Stimulated activated CD4-positive, alpha-beta T cell treated with anti-CD3 and anti-CD28 coated beads, Interleukin-2, amount 100 ng/mL, for 4 hours (primary cell): Measurements from ENCODE around the gene RILP.

Experiments used
- DNase-seq: peaks from one replicate; pipeline ENCODE4 v3.0.0-alpha.2; 2020; ENCODE audit warnings: low read depth

Gene RILP

GRCh38 chr17:1648173-1648962, 1.3 kb downstream of the RILP start:
- no peak for DNase-seq

DNA sequence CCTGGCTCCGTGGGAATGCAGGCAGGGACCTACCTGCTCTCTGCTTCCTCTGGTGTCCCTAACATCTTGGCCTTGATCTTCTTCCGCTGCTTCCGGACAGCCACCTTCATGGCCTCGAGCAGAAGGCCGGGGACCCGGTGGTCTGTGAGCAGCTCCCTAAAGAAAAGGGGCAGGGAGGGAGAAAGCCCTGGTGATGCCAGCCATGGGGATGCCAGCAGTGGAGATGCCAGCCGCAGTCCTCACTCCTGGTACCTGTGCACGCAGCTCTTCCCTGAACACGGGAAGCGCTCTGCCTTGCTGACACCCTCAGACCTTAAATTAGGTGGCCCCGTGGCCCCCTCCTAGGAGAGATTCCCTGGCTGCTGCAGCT, 1.9 kb downstream of the RILP start:
- no peak for DNase-seq

- no peak for DNase-seq
These were observed 3.3 kb downstream of the RILP start for GRCh38 chr17:1646199-1646875.

DNA sequence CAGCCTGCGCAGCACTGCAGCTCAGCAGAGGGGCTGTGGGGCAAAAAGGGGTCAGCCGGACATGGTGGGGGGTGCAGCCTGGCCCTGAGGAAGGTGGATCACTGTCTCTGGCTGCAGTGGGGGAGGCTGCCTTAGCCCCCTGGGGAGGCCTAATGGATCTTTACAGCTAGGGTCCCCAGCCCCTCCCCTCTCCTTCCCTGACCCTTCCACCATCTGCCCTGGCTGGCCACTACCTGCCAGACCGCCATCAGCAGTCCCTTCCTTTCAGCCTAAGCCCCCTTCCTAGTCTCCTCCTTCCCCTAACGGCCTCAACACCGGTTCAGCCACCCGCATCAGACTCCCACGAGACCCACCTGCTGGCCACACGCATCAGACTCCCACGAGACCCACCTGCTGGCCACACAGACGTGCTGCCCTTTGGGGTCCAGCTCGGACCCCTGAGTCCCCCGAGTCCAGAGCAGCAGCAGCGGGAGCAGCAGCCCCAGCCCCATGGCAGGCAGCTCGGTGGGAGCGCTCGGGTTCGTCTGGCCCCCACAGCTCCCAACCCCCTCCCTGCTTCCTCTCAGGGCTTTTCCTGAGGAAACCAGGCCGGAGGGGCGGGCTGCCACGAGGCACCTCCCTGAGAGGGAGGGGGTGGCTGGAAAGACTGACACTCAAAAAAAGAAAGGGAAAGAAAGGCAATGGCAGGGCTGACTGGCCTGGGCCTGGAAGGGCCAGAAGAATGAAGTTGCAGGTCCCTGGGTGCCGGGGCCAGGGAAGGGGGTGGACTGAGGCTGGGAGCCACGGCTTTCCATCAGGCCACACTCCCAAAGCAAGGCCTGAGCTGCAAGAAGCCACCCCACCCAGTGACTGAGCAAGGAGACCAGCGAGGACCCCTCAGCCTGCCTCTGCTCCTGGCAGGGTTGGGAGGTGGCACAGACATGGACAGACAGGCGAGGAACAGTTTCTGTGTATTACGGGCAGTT, 4.2 kb downstream of the RILP start, which contains the start of gene SCARF1:
SCARF1 (minus strand) TSS at position 526 of the 965 bp plus-strand sequence; CDS start at position 491, 35 bp downstream.
- no peak for DNase-seq

DNA sequence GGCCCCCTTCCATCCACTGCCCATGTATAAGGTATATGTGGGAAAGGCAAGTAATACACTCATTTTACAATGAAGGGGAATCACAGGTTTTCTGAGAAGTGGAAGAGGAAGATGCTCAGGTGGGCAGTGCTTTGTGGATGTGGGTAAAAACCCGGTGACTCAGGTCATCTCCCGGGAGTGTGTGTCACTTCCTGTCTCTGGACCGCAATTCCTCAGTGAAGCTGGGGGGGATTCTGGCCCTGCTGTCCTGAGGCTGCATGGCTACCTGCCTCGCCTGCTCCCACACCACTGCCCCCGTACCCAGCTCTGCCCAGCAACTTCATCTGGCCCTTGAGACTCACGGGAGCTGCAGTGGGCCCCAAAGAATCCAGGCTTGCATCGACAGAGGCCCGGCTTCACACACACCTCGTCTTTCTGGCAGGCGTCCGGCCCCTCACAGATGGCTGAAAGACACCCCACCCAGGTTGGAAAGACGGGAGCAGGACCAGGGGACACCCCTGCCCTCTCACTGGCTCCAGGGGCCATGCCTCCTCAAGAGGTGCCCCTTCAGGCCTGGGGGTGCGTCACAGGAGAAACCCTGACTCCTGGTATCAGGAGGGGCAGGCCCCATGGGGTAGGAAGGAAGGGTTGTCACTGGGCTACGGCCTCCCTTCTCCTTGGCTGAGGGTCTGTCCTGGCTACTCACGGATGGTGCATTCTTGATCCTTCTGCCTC, 5.0 kb downstream of the RILP start:
- peak; percentile 24 for DNase-seq

DNA sequence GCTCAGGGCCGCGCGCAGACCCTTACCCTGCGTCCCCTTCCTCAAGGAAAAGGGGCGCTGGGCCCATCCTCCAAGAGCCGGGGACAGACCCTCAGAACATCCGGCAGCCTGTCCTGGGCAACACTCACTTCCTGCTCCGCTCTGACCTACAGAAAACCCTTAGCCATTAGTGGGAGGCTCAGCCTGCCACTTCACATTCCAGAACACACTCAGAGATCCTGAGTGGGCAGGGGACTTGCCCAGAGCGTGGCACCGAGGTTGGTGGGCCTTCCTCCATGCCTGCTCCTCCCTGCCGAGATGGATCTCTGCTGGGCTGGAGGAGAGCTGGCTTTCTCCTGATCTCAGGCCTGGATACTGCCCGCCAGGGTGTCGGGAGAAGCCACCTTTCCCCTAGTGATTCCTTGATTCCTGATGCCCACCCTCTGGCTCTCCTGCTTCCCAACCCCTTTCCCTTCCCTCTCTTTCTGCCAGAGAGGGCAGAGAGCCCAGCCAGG, 5.6 kb downstream of the RILP start:
- no peak for DNase-seq

DNA sequence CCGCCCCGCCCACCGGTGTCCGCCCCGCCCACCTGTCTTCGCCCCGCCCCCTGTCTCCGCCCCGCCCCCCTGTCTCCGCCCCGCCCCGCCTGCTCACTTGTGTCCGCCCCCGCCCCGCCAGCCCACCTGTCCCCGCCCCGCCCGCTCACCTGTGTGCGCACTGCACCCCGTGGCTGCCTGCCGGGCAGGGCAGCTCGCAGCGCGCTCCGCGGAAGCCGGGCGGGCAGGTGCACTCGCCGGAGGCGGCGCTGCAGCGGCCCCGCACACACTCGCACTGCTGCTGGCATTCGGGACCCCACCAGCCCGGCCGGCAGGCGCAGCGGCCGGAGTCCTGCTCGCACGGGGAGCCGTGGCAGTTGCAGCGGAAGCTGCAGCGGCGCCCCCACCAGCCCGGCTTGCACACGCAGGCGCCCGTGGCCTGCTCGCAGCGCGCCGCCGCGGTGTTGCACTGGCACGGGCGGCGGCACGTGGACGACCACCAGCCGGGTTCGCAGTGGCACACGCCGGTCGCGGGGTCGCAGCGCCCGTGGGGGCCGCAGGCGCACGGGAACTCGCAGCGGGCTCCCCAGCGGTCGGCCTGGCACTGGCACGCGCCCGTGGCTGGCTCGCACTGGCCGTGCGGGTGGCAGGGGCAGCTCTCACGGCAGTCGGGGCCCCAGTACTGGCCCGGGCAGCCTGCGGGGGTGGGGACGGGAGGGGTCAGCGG, 6.2 kb downstream of the RILP start:
- DNase-seq, result peak; percentile 52

GRCh38 chr17:1641065-1641403, 8.6 kb downstream of the RILP start:
- DNase-seq, result no peak

- no peak for DNase-seq
These were observed 9.2 kb downstream of the RILP start for GRCh38 chr17:1640329-1641064.

- no peak for DNase-seq
These were observed 10.0 kb downstream of the RILP start for GRCh38 chr17:1639549-1640180.

GRCh38 chr17:1638624-1639300, 10.9 kb downstream of the RILP start:
- DNase-seq, result no peak

GRCh38 chr17:1638171-1638590, 11.5 kb downstream of the RILP start:
- no peak for DNase-seq

DNA sequence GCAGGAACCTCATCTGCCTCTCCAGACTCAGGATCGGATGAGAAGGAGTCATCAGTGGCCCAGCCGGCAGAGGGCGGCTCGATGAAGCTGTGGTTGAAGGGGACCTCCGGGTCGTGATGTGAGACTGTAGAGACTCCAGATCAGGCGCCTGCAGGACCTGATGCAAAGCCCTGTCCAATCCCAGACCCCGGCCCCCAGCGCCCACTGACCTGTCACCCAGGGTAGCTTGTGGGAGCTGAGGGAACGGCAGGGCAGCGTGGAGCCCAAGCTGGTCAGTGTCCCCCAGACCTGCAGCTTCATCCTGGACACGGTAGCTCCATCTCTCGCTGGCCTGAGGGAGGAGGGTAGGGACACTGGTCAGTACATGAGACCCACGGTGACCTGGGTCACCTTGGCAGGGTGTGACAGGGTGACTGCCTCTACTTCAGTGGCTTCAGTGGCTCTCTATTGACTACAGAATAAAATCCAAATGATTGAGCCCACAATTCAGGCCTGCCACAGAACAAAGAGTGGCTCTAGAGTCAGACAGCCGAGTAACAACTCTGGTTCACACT, 12.9 kb downstream of the RILP start:
- DNase-seq, result no peak

DNA sequence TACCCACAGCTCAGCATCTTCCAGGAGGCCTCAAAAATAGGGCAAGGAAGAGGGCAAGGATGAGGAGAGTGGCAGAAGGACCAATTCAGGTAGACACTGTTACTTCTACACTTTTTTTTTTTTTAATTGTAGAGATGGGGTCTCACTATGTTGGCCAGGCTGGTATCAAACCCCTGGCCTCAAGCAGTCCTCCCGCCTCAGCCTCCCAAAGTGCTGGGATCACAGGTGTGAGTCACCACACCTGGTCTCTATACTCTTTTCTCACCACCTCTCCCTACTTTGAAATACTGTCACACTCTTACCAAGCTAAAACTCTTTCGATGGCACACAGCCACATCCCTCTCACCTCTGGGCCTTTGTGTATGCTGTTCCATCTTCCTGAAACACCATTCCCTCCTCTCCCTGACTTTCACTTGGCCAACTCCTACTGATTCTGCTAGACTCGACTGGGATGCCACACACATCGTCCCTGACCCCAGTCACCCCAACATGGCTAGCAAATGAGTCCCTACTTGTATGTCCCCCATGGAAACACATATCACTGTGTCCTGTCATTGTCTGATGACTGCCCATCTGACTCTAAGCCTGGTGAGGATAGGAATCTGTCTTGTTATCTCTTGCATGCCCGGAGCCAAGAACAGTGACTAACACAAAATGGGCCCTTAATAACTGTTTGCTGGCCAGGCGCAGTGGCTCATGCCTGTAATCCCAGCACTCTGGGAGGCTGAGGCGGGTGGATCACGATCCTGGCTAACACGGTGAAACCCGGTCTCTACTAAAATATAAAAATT, 13.8 kb downstream of the RILP start:
- DNase-seq, result no peak

GRCh38 chr17:1634841-1635650, 14.6 kb downstream of the RILP start:
- DNase-seq, result no peak

GRCh38 chr17:1630662-1631061, 19.0 kb downstream of the RILP start:
- DNase-seq, result no peak
